Upper lobe of right lung (tissue), 1 donor: ENCODE data around the gene CPAMD8. TPM values are rescaled to one million over a fixed set of nuclear protein-coding genes. Genes with fewer than 3 reads are reported as not detected.

ENCODE experiments used
- ATAC-seq: fragments of 200-7000 bp; cut with Tn5 transposase; one replicate; pipeline ENCODE4 v1.9.1; 2020; ENCODE audit warnings: mild to moderate bottlenecking, moderate library complexity
- DNase-seq: peaks from one replicate; pipeline ENCODE4 v3.0.0-alpha.2; 2020
- H3K27ac ChIP-seq: fragments of 200-600 bp; one replicate; pipeline ENCODE4 v1.8.0; 2022
- H3K27me3 ChIP-seq: fragments of 200-600 bp; one replicate; pipeline ENCODE4 v1.8.0; 2022; ENCODE audit warnings: mild to moderate bottlenecking
- H3K36me3 ChIP-seq: fragments of 200-600 bp; one replicate; pipeline ENCODE4 v1.8.0; 2022
- H3K4me1 ChIP-seq: fragments of 200-600 bp; one replicate; pipeline ENCODE4 v1.8.0; 2022
- H3K4me3 ChIP-seq: fragments of 200-600 bp; one replicate; pipeline ENCODE4 v1.8.0; 2022; ENCODE audit warnings: mild to moderate bottlenecking
- H3K9me3 ChIP-seq: fragments of 200-600 bp; one replicate; pipeline ENCODE4 v1.8.0; 2022
- intact Hi-C: fragments of 100-400 bp; cut with DNase I; formaldehyde crosslinking; loops from one replicate; pipeline ENCODE4 v1.11.0; 2022
- total RNA-seq: library from RNA; stranded (reverse); fragmentation: NEBNext Ultra II Directional; extraction: Animal tissue kit (Norgen Biotek cat#: 25700); gene quantifications from one replicate; pipeline ENCODE4 v1.2.1, GENCODE V29; 2021
- TF ChIP-seq, protein P1 (sequence below): fragments of 200-600 bp; IDR thresholded peaks from one replicate; pipeline ENCODE4 v1.8.0; 2022; ENCODE audit warnings: antibody characterized with exemption
- donor health status: DM: no; HTN: yes; CAD: no; lungs with severe emphysema.

Gene CPAMD8
- total RNA-seq, 1 donor from 2014 or later, result 50.9 TPM

DNA sequence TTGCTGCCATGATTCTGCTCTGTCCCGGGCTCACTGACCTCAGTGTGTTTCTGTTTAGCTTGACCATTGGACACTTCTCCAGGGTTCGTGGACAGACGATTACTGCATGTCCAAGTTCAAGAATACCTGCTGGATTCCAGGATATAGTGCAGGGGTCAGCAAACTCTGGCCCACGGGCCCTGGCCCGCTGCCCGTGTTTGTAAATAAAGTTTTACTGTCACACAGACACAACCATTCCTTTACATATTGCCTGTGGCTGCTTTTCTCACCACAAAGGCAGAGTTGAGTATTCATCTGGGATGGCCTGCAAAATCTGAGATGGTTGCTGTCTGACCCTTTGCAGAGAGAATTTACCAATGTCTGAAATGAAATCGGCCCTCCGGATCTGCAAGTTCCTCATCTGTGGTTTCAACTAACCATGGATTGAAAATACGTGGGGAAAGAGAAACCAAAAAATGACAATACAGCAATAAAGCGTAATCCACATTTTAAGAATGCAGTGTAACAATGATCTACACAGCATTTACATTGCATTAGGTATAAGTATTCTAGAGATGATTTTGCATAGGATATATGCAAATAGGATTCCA is 163.7 kb downstream of the CPAMD8 start:
- TF ChIP-seq, protein P1, sequence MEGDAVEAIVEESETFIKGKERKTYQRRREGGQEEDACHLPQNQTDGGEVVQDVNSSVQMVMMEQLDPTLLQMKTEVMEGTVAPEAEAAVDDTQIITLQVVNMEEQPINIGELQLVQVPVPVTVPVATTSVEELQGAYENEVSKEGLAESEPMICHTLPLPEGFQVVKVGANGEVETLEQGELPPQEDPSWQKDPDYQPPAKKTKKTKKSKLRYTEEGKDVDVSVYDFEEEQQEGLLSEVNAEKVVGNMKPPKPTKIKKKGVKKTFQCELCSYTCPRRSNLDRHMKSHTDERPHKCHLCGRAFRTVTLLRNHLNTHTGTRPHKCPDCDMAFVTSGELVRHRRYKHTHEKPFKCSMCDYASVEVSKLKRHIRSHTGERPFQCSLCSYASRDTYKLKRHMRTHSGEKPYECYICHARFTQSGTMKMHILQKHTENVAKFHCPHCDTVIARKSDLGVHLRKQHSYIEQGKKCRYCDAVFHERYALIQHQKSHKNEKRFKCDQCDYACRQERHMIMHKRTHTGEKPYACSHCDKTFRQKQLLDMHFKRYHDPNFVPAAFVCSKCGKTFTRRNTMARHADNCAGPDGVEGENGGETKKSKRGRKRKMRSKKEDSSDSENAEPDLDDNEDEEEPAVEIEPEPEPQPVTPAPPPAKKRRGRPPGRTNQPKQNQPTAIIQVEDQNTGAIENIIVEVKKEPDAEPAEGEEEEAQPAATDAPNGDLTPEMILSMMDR, result no peak
- H3K4me1 ChIP-seq, result no peaks in the 10 kb centered on the region
- H3K4me3 ChIP-seq, result no peak overlapping the region
- H3K27me3 ChIP-seq, result no peaks in the 10 kb centered on the region
- H3K36me3 ChIP-seq, result peaks cover 69% of the 10 kb centered on the region
- no peak for DNase-seq
- H3K9me3 ChIP-seq, result no peaks in the 10 kb centered on the region
- peak; percentile 60 for ATAC-seq
- no peak overlapping the region for H3K27ac ChIP-seq
- intact Hi-C loops, result no loop called here

DNA sequence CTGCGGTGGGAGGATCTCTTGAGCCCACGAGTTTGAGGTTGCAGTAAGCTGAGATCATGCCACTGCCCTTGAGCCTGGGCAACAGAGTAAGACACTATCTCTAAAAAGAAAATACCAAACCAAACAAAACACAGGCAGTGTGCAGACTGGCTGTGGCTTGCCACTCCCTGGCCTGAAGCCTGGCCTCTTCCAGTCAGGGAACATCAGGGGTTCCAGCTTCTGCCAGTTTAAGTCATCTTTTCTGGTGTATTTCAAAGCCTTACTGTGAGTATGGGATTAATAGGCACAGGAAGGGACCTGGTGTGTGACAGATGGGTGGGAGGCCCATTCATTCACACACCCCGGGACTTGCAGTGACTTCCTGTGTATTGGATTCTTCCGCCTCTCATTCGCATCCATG is 164.8 kb downstream of the CPAMD8 start:
- no peak for DNase-seq
- TF ChIP-seq, protein P1, result no peak
- Histone ChIP-seq H3K9me3 (no peaks in the 10 kb centered on the region), H3K27me3 (no peaks in the 10 kb centered on the region), H3K27ac (no peak overlapping the region), H3K4me3 (no peak overlapping the region), H3K4me1 (no peaks in the 10 kb centered on the region), H3K36me3 (peaks cover 62% of the 10 kb centered on the region)
- intact Hi-C loops, result no loop called here
- ATAC-seq, result no peak

DNA sequence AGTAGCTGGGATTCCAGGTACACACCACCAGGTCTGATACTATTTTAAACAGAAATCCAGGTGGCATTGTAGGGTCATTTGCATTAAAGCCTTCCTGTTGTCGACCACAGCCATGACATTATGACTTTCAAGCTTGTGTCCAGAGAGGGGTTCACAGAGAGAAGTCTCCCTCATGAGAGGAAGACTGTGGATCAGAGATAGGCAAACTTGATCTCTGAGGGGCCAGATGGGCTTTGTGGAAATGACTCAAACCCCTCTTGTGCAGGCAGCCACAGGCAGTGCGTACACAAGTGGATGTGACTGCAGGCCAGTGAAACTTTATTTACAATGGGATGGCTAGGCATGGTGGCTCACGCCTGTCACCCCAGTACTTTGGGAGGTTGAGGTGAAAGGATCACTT is 165.6 kb downstream of the CPAMD8 start:
- TF ChIP-seq, protein P1, result no peak
- no peak for ATAC-seq

DNA sequence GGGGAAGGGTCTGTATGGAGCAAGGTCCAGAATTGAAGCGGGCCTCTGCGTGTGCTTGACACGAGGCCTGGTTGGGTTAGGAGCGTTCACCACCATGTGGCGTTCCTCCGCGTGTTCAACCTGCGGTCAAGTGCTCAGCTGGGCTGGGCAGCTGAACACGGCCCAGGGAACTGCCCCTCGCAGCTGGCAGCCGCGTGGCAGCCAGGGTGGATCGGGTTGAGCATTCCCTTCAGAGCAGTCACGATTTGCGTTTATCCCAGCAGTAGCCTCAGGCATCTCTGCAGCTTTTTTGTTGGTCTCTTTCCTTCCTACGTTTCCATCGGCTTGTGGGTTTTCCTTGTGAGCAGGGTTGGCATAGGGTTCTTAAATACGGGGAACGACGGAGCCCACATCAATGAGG is 166.5 kb downstream of the CPAMD8 start:
- Histone ChIP-seq H3K27me3 (no peaks in the 10 kb centered on the region), H3K4me1 (no peaks in the 10 kb centered on the region), H3K4me3 (no peak overlapping the region), H3K36me3 (peaks cover 47% of the 10 kb centered on the region), H3K9me3 (no peaks in the 10 kb centered on the region), H3K27ac (no peak overlapping the region)
- TF ChIP-seq, protein P1, result no peak
- ATAC-seq (no peak), DNase-seq (no peak)
- intact Hi-C loops, result no loop called here

More for the DNA sequence above, 165.6 kb downstream of the CPAMD8 start:
- no peak overlapping the region for H3K27ac ChIP-seq
- H3K4me3 ChIP-seq, result no peak overlapping the region
- H3K36me3 ChIP-seq, result peaks cover 54% of the 10 kb centered on the region
- no peaks in the 10 kb centered on the region for H3K9me3 ChIP-seq
- DNase-seq, result no peak
- no peaks in the 10 kb centered on the region for H3K27me3 ChIP-seq
- intact Hi-C loops, result no loop called here
- no peaks in the 10 kb centered on the region for H3K4me1 ChIP-seq

DNA sequence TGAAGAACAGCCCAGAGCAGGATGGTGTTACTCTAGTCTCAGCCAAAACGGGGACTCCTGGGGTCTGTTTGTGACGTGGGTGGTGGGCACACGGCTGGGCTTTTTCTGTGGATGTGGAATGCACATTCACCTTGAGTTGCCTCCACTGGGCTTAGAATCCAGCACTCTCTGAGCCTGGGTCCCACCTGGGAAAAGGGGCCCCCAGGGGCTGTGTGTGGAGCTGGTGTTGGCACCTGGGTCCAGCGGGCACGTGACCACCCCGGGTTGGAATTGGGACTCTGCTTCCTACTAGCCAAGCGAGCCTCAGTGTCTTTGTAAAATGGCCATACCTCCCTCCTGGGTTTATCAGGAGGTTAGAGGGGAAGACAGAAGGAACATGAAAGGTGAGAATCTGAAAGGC is 167.0 kb downstream of the CPAMD8 start:
- H3K4me3 ChIP-seq, result no peak overlapping the region
- no peak overlapping the region for H3K27ac ChIP-seq
- ATAC-seq (no peak), DNase-seq (no peak)
- intact Hi-C loops, result no loop called here
- TF ChIP-seq, protein P1, result no peak
- H3K27me3 ChIP-seq, result no peaks in the 10 kb centered on the region
- peaks cover 47% of the 10 kb centered on the region for H3K36me3 ChIP-seq
- no peaks in the 10 kb centered on the region for H3K9me3 ChIP-seq
- no peaks in the 10 kb centered on the region for H3K4me1 ChIP-seq

DNA sequence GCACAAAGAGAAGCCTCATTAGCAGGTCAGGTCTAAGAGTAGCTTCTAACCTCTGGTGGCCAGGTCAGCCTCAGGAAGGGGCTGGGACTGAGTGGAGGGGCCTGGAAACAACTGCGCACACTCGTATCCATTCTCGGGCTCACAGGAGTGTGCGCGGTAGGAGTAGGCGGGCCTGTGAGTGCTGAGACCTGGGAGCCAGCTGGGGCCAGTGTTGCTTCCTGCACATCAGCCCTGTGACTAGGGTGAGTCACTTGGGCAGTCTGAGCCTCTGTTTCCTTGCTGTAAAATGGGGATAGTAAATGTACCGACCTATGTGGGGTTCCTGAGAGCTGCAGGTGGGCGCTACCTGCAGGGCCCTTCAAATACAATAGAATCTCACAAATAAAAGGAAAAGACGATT is 170.5 kb downstream of the CPAMD8 start:
- Histone ChIP-seq H3K9me3 (no peaks in the 10 kb centered on the region), H3K4me3 (no peak overlapping the region), H3K36me3 (peaks cover 54% of the 10 kb centered on the region), H3K4me1 (no peaks in the 10 kb centered on the region), H3K27ac (no peak overlapping the region), H3K27me3 (no peaks in the 10 kb centered on the region)
- no peak for DNase-seq
- no peak for ATAC-seq
- TF ChIP-seq, protein P1, result no peak
- intact Hi-C loops, result no loop called here
